Measurements from ENCODE around the gene DYNC1I1.

DNA sequence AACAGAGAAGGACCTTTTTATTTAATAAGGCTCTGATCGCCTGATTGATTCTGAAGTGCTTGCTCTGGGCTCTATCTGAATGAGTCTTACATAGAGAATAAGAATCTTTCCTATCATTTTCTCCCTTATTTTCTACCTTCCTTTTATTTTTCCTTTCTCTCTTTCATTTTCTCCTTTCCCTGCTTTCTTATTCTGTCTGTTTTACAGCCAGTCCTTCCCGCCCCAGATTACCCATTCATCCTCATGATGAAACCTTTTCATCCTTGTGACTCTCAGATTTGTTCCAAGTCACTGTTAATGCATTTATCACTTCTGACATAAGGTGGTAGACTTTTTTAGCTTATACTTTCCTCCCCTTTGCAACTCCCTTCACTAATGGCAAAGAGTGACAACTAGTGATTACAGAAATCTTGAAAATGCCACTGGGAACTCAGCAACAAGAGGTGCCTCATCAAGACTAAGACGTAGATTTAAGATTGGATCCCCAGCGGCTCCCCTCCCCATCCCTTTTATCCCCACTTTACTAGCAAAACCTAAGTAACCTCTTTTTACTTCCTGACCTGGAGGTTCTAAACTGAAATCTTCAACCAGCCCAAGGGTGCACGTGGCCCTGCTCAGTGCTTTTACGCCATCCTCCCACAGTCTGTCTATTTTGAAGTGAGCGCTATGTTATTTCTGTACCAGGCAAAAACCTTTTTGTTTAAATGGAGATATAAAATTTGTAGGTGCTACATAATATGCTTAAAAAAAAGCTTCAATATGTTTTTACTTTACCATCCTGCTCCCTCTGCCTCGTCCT is 179.8 kb downstream of the DYNC1I1 start:
- TF ChIP-seq, protein P1, sequence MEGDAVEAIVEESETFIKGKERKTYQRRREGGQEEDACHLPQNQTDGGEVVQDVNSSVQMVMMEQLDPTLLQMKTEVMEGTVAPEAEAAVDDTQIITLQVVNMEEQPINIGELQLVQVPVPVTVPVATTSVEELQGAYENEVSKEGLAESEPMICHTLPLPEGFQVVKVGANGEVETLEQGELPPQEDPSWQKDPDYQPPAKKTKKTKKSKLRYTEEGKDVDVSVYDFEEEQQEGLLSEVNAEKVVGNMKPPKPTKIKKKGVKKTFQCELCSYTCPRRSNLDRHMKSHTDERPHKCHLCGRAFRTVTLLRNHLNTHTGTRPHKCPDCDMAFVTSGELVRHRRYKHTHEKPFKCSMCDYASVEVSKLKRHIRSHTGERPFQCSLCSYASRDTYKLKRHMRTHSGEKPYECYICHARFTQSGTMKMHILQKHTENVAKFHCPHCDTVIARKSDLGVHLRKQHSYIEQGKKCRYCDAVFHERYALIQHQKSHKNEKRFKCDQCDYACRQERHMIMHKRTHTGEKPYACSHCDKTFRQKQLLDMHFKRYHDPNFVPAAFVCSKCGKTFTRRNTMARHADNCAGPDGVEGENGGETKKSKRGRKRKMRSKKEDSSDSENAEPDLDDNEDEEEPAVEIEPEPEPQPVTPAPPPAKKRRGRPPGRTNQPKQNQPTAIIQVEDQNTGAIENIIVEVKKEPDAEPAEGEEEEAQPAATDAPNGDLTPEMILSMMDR (IDR thresholded peaks at IDR 0.05), result no peak
- TF ChIP-seq POLR2AphosphoS5 (IDR thresholded peaks at IDR 0.05), result no peak

Measured in upper lobe of left lung (tissue), 4 donors.